Embryonic facial prominence (tissue), 1 donor: Measurements from ENCODE around the gene ARMC9.
"Not testable (repeated sequence)": the region's sequence is repeated elsewhere in the genome, so short reads cannot be mapped to it uniquely, and the experiment has no call there.

Experiments used
- DNase-seq: peaks from one replicate; pipeline ENCODE4 v3.0.0-alpha.2; 2016; ENCODE audit errors: extremely low spot score

The ARMC9 gene

GRCh38 chr2:231397011-231397927 is 198.8 kb downstream of the ARMC9 start:
- no peak for DNase-seq

- DNase-seq: no peak
These were observed 199.5 kb downstream of the ARMC9 start for GRCh38 chr2:231397928-231398294.

DNA sequence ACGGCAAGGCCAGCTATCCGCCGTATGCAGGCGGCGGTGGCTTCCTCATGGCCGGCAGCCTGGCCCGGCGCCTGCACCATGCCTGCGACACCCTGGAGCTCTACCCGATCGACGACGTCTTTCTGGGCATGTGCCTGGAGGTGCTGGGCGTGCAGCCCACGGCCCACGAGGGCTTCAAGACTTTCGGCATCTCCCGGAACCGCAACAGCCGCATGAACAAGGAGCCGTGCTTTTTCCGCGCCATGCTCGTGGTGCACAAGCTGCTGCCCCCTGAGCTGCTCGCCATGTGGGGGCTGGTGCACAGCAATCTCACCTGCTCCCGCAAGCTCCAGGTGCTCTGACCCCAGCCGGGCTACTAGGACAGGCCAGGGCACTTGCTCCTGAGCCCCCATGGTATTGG is 200.2 kb downstream of the ARMC9 start:
- DNase-seq: no peak

DNA sequence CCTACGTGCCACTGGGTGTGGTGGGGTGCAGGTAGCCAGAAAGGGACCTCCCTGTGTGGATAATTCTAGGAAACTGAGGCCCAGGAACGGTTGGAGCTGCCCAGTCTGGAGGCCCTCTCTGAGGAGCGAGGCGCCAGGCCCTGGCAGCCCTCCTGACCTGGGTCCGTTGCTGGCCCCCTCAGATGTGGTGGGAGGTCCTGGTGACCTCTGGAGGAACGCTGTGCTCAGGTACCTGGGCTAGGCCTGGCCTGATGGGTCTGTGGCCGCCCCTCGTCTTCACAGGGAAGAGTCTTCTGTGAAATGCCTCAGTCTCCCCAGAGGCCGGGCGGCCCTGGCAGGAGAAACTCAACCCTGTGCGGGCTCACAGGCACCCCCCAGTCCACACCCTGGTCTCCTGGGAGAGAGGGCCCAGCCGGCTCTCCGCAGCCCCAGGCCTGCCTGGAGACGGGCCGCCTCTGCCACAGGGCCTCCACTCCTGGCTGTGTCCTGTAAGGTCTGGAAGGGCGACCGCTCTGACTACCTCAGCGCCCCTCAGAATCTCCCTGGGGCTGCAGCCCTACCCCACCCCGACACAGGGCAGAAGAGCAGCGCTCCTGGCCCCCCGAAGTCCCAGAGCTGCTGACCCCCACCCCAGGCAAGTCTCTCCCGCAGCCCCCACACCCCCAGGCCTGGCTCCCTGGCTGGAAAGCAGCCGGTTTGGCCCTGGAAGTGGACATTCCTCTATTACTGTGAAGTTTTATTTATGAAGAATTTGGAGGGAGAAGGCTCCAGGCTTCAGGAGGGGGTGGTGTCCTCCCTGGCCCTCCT is 200.8 kb downstream of the ARMC9 start:
- DNase-seq: no peak

DNA sequence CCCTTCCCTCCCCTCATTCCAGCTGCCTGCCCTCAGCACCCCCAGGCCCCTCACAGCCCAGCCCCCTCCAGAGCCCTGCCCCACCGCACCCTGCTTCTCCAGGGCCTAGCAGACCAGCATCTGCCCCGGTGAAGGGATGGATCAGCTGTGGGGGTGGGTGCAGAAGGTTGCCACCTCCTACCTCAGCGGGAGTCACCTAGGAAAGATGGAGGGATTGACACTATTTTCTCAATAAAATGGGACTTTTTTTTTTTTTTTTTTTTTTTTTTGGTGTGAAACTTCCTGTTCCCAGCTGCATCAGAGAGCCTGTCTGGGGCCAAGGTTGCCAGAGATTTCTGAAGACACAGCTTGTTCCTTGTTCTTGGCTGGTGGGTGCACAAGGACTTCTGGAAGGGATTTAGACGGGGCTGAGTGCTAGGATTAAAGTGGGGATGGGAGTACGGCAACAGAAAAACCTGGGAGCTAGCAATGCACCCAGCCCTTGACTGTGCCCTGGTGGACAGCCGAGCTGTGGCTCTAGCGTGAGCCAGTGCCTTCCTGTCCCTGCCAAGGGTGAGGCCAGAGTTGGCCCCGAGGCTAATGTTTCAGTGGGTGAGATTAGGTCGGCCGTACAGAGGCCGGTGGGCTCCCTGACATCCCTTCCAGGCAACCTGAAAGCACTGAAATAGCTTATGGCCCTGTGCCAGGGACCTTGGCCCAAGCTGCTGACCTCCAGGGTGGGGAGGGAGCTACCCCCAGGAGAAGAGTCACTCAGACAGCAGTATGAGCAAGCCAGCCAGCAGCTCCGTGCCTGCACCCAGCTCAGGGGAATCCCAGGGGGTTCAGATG is 201.6 kb downstream of the ARMC9 start:
- DNase-seq: no peak

- not testable (repeated sequence) for DNase-seq
These were observed 202.2 kb downstream of the ARMC9 start for GRCh38 chr2:231400681-231401080.

DNA sequence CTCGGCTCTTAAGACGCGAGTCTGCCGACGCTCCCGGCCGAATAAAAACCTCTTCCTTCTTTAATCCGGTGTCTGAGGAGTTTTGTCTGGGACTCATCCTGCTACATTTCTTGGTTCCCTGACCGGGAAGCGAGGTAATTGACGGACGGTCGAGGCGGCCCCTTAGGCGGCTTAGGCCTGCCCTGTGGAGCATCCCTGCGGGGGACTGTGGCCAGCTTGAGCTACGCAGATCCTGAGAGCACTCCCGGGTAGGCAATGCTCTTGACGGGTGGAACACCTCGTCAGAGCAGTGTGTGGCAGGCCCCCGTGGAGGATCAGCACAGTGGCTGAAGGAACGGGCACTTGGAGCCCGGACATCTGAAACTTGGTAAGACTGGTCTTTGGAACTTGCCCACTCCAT is 202.7 kb downstream of the ARMC9 start:
- not testable (repeated sequence) for DNase-seq

- DNase-seq: not testable (repeated sequence)
These were observed 205.2 kb downstream of the ARMC9 start for GRCh38 chr2:231403421-231404182.

- not testable (repeated sequence) for DNase-seq
These were observed 205.8 kb downstream of the ARMC9 start for GRCh38 chr2:231404183-231404578.

DNA sequence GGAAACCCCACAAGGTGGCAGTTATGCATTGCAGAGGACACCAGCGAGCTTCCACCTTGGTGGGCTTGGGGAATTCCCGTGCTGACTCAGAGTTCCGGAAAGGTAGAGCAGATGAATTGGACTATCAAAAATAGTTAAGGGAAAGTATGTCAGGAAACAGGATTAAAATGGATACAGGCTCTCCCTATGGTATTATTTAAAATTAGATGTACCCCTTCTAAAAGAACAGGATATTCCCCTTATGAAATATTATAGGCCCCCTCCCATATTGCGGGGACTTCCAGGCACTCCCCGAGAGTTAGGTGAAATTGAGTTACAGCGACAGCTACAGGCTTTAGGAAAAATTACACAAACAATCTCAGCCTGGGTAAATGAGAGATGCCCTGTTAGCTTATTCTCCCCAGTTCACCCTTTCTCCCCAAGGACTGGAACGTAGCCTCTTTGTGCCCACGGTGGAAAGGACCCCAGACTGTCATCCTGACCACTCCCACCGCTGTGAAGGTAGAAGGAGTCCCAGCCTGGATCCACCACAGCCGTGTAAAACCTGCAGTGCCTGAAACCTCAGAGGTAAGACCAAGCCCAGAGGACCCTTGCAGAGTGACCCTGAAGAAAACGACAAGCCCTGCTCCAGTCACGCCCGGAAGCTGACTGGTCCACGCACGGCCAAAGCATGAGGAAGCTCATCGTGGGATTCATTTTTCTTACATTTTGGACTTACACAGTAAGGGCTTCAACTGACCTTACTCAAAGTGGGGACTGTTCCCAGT is 207.4 kb downstream of the ARMC9 start:
- DNase-seq: not testable (repeated sequence)

DNA sequence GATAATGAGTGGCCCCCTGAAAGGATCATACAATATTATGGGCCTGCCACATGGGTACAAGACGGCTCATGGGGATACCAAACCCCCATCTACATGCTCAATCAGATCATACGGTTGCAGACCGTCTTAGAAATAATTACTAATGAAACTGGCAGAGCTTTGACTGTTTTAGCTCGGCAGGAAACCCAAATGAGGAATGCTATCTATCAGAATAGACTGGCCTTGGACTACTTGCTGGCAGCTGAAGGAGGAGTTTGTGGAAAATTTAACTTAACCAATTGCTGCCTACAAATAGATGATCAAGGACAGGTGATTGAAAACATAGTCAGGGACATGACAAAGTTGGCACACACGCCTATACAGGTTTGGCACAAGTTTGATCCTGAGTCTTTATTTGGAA is 209.3 kb downstream of the ARMC9 start:
- DNase-seq: not testable (repeated sequence)

DNA sequence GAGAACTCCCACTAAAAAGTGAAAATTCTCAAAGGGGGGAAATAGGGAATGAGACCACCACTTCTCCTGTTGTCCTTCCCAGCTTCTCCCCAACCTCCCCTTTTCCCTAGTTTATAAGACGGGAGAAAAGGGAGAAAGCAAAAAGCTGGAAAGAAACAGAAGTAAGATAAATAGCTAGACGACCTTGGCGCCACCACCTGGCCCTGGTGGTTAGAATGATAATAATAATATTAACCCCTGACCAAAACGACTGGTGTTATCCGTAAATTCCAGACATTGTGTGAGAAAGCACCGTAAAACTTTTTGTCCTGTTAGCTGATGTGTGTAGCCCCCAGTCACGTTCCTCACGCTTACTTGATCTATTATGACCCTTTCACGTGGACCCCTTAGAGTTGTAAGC is 209.9 kb downstream of the ARMC9 start:
- not testable (repeated sequence) for DNase-seq

DNA sequence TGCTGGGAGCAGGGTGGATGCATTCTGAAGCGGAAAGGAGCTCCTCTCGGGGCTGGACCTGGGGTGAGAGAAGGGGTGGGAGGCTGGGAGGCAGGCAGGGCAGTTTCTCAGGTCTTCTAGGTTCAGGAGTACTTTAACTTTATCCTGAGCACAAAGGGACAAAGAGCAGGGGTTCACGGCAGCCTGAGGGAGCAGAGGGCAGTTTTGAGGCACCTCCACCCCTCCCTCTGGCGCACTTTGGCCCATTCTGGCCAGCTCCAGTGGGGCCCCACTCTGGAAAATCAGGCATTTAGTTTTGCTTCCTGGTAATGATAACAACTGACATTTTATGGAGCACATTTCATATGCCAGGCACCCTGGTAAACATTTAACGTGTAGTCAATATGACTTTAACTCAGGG is 211.3 kb downstream of the ARMC9 start:
- no peak for DNase-seq

DNA sequence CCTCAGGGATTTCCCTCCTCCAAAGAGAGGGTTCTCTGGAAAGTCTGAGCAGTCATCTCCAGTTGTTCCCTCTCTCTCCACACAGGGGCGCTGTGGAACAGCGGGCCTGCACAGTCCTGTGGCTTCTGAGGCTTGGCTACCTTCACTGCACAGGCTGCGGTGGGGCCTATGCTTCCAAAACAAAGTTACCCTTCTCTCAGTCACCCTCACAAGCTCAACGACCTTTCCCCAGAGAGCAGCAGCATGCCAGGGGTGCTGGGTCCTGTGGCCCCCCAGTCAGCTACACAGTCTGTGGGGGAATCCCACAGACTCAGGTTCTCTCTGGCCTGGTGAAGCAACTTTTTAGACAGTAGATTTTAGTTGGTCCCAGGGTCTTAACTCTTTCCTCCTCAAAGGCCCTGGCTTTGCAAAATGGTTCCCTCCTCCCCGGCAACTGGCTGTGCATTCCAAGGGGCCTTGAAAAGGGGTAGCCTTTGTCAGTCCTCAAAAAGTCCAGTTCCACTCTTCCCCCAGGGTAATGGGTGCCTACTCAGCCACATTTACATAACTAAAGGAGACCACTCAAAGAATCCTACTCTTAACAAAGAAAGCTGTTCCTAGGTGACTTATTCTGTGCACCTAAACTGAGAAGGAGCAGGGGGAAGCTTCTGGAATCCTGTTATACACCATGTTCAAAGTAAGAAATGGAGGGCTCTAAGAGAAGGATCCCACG is 212.0 kb downstream of the ARMC9 start:
- DNase-seq: no peak

- no peak for DNase-seq
These were observed 212.8 kb downstream of the ARMC9 start for GRCh38 chr2:231411237-231411636.

GRCh38 chr2:231411831-231412617 is 213.6 kb downstream of the ARMC9 start:
- peak; percentile 29 for DNase-seq

DNA sequence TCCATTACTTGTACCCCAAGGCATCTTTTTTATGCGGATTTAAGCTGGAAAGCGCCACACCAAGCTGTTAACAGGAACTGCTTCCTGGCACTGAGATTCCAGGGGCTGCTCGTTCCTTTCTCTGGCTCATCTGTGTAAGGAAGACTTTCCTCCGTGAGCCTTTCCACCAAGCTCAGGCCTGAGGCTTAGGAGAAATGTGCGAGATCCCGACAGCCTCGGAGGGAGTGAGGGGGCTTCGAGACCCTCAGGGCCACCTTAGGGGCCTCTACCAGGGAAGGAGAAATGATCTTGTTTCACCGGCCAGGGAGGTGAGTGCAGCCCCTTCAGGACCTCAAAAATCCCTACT is 214.2 kb downstream of the ARMC9 start:
- no peak for DNase-seq

- DNase-seq: no peak
These were observed 215.0 kb downstream of the ARMC9 start for GRCh38 chr2:231413456-231413855.

DNA sequence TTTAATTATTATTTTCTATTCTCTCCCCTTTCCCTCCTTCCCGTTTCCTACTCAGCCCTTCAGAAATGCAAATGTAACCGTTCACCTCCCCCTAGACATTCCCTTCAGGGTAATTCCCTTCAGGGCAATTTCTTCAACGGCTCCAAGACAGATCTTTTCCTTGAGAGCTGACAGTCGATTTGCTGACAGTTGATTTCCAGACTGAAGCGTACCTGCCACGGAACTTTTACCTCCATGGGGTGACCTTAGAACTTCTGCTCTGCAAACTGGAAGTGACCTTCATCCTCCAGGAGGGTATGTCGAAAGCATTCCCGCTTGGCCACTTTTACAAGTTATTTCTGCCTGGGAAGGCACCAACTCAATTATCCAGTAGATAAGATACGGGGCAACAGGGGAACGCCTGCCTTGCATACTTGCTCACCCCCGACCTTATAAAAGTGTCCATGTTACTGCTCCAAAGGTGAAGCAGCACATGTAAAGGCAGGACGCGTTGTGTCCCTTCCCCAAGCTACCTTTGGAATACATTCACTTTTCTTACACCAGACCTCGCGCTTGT is 215.6 kb downstream of the ARMC9 start:
- no peak for DNase-seq
